ENCODE measurements around the gene IGFBP7.

Gene IGFBP7, protein sequence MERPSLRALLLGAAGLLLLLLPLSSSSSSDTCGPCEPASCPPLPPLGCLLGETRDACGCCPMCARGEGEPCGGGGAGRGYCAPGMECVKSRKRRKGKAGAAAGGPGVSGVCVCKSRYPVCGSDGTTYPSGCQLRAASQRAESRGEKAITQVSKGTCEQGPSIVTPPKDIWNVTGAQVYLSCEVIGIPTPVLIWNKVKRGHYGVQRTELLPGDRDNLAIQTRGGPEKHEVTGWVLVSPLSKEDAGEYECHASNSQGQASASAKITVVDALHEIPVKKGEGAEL

DNA sequence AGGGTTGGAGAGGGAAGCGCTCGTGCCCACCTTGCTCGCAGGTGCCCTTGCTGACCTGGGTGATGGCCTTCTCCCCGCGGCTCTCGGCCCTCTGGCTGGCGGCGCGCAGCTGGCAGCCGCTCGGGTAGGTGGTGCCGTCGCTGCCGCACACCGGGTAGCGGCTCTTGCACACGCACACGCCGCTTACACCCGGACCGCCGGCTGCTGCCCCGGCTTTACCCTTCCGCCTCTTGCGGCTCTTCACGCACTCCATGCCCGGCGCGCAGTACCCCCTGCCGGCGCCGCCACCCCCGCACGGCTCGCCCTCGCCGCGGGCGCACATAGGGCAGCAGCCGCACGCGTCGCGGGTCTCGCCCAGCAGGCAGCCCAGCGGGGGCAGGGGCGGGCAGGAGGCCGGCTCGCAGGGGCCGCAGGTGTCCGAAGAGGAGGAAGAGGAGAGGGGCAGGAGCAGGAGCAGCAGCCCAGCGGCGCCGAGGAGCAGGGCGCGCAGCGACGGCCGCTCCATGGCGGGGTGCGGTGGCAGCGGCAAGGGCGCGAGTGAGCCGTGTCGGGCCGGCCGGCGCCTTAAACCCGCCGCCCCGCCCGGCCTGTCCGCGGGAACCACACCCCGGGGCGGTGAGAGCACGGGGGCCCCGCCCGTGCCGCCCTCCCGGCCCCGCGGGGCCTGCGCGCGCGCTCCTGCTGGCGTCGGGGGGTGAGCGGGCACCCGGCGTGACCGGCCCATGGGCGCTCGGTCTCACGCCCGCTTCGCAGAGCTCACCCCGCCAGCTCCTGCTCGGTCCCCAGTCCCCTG lies at the start of gene IGFBP7:
Gene IGFBP7 (minus strand): TSS at position 539 of the 793 bp plus-strand sequence. CDS start 34 bp downstream, at position 505.
- peak in 11 of 56 donors; percentile 11 to 65 (median 42) for DNase-seq

DNA sequence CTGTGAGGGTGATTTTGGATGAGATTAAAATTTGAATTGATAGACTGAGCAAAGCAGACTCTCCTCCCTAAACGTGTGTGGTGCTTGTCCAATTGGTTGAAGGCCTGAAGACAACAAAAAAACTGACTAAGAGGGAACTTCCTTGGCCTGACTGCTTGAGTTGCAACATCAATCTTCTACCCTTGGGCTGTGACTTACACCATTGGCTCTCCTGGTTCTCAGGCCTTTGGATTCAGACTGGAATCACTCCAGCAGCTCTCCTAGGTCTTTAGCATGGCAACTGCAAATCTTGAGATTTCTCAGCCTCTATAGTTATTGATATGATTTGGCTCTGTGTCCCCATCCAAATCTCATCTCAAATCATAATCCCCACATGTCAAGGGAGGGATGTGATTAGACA lies 49.7 kb upstream of the IGFBP7 start:
- no peak for DNase-seq

- no peak for DNase-seq
These were observed 48.6 kb upstream of the IGFBP7 start for GRCh38 chr4:57158762-57159161.

- no peak for DNase-seq
These were observed 48.0 kb upstream of the IGFBP7 start for GRCh38 chr4:57158221-57158620.

DNA sequence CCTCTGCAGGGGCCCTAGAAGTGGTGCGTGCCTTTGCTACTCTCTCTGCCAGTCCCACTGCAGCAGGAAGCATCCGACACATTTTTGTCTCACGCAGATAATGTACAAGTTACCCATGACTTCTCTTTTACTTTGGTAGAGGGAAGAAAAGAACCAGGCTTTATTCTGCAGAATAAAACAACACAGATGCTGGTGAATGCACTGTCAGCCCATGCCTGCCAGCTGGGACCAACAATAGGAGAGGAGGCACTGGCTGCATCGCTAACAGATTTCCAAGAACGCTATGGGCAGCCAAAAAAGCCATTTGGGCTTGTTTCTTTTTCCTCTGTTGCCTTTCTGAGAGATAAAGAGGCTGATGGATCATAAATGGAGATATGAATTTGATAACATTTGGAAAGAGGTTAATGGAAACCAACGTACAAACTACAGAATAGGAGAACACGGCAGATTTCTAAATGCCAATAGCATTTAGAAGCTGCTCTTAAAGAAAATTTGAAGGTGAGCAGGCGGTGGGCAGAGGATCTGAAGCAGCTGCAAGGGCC lies 47.5 kb upstream of the IGFBP7 start:
- DNase-seq: peak in 2 of 56 donors; percentile 5 to 8

DNA sequence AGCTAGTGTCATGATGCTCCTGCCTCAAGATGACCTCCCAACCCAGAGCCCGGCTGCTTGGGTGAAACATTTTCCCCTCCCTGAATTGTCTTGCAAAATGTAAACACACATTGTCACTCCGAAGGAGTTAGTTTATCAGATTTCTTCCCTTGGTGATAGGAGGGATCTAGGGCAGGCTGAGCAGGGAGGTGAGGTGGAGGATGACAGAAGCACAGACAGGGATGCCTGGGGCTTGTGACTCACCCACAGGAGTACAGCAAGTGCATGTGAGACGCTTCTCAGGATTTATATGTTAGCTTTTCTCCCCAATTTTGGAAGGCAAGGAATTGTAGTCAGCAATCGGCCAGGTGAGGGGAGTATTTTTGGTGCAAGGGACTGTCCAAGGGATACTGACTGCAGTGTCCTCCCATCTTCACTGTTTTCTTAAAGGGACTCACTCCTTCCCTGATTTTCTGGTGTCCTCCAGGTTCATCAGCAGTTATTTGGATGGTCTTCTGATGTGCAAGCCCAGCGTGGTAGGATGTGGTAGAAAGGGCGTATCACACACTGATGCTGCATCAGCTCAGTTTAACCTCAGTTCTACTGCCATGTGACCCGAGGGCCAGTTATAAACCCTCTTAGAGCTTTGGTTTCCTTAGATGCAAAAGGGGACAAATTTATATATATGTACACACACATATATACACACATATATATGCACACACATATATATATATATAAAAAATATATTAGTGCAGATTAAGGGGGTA lies 46.2 kb upstream of the IGFBP7 start:
- DNase-seq: peak in 6 of 56 donors; percentile 12 to 35 (median 20)

DNA sequence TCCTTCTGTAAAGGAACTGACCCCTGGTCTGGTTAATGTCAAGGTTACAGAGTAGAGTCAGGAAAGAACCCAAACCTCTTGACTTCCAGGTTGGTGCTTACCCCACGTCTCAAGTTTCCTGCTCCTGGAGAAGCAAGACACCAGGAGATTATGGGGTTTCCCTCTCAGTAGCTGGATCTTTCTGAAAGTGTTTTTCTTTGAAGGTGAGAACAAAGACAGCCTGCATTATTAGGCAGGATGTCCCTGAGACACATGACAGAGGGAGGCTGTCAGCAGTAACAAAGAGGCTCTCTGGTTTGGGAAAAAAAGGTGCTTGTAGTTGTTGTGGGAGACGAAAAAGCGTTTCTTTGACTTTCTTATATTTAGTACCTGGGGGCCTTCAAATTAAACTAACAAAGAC lies 44.7 kb upstream of the IGFBP7 start:
- DNase-seq: no peak

DNA sequence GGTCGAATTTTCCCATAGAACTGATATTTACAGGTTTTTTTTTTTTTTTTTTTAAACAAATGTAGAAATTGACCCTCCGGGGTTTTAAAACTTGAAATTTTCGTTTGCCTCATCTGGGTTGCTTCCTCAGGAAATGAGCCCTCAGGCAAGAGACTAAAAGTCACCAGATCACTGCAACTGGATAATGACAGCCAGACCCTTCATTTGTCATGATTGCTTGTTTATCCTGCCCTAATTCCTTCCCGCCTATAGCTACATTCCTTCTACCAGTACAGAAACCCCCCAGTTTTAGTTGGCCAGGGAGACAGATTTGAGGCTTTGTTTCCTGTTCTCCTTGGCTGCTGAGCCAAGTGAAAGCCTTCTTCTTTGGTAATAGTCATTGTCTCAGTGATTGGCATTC lies 44.0 kb upstream of the IGFBP7 start:
- DNase-seq: no peak

DNA sequence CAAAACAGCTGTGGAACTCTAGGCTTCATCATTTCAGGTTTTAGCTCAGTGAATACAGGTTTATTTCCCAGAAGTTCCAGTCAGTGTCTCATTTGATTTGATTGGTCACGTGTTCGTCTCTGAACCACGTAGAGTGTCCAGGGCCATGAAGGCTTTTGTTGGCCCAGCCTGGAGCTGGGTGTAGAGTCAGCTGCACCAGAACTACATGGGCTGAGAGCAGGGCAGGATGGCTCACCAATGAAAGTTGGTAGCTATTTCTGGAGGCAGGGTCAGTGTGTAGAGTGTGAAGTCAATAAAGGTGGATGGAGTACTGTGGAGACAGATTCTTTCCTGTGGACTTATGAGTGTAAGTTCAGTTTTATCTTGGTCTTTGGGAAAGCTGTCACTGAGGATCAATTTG lies 43.0 kb upstream of the IGFBP7 start:
- no peak for DNase-seq

DNA sequence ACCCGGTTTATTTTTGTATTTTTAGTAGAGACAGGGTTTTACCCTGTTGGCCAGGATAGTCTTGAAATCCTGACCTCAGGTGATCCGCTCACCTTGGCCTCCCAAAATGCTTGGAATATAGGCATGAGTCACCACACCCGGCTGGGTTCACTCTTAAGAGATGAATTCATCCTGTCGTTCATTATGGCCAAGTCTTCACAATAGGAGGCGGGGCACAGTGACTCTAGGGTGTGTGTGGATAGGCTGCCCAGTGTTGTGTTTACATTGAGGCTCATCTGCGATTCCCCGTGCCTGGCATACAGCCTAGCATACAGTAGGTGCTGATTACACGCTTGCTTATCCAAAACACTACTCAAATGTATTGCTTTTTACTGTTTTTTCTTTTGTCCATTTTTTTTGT lies 41.3 kb upstream of the IGFBP7 start:
- DNase-seq: no peak

DNA sequence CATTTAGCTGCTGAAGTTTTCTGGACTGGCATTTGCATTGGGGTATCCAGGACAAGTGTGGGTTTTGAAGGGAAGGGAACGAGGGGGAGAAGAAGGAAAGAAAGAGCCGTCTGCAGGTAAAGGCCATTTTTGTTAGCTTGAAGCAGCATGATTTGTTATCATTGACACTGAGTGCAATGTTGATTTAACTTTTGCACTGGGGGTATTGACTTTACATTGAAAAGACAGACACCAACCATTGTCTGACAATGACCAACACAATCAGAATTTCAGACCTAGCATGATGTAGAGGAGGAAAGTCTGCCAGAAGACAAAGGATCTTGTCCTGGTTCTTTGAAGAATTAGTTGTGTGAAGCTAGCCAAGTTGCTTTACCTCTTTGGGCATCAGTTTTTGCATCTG lies 39.6 kb upstream of the IGFBP7 start:
- DNase-seq: no peak

DNA sequence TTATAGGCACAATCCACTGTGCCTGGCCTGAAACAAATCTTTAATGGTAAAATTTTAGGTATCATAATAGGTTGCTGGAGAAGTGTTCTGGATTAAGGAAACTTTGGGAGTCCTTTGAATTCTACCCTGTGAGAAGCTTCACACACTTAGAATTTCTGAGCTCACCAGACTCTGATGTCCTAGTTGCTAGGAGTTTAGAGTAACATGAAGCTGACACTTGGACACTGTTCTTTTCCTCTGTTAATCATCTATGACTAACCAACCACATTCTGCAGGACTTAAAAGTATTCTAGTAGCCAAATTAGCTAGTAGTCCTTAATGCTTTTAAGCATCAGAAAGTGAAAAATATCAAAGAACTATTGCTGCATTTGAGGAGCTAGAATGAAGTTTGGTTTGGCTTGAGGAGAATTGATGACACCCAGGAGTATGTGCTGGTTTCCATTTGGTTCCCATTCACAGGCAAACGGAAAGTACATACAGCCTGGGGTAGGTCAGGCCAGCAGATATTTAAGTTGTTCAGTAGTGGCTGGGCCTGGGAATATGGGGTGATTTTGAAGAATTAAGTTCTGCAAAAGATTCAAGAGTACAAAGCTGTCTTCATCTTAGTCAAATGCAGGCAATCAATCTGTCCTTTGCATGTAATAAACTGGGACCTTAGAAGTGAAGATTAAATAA lies 38.8 kb upstream of the IGFBP7 start:
- DNase-seq: no peak

DNA sequence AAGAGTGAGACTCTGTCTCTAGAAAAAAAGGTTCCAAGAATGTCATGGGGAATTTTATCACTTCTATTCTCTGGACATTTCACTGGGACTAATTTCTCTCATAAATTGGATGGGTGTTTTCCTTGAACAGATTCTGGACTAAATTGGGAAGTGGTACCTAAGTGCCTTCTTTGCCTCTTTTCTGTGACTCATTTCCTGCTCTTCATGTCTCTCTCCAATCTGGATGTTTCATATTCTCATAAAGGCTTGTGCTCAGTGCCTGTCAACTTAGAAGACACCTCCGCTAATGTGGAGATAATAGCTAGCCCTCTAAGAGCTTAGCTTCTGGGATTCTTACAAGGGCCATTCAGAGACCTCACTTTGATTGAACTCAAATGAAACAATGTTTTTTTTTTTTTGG lies 38.0 kb upstream of the IGFBP7 start:
- DNase-seq: no peak

- DNase-seq: peak in 7 of 56 donors; percentile 10 to 42 (median 17)
These were observed 37.3 kb upstream of the IGFBP7 start for GRCh38 chr4:57147335-57148060.

DNA sequence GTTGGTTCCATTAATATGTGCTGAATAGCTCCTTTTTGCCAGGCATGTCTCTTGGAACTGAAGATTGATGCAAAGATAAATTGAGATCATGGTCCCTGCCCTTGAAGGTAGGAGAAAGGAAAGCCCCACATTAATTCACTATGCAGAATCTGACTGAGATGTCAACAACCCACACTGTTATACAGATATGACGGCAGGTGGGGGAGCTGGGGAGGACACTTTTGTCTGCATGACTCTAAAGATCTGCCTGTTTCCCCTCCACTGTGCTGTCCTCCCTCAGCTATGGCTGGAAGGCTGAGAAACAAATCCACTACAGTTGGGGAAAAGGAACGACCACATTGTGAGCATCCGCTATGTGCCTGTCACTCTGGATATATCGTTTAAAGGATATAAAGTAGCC lies 36.3 kb upstream of the IGFBP7 start:
- no peak for DNase-seq

DNA sequence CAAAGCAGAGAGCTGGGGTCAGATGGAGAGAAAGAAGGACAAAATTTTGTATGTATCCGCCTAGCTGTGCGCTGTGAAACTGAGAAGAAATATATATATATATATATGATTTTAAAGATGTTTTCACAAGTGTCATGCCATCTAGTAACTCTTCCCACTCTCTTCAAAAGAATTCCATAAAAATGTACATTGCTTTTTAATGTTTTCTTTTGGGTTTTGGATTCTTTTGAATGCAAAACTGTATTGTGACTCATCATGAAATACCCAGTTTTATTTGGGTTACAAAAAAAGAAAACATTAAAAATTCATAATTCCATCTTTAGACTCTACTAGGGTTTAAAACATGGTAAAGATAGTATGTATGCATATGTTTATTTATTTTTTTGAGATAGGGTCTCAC lies 34.3 kb upstream of the IGFBP7 start:
- DNase-seq: no peak

DNA sequence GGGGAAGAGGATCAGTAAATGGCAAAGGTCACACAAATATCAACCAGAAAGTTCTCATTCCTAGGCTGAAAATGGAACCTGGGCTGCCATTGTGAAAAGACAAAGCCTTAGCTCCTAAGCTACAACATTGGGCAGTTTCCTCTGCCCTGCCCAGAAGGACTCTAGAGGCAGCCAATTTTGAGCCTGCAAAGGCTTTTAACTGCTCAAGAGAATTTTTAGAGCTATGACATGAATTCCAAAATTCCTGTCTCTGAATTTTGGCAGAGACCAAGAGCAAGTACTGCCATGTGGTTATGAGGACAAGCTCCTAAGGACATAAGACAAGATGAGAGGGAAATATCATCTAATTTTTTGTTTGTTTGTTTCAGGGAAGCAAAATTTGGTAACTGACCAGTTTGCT lies 29.6 kb upstream of the IGFBP7 start:
- no peak for DNase-seq

DNA sequence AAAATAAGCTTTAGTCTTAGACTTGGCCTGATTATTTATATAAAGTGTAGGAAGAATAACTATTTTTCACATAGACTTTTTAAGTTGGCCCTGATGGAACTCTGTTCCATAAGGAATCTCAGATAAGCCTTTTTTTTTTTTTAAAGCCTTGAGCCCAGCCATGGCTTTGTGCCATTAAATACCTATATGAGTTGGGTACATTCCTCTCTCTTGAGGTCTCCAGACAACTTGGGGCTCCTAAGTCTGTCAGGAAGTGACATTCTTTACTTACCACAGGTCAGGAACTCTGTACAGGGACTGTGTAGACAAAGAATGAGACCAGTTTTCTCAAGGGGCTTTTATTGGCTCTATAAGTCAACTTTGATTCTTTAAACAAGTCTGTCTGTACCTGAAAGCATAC lies 27.1 kb upstream of the IGFBP7 start:
- DNase-seq: no peak

DNA sequence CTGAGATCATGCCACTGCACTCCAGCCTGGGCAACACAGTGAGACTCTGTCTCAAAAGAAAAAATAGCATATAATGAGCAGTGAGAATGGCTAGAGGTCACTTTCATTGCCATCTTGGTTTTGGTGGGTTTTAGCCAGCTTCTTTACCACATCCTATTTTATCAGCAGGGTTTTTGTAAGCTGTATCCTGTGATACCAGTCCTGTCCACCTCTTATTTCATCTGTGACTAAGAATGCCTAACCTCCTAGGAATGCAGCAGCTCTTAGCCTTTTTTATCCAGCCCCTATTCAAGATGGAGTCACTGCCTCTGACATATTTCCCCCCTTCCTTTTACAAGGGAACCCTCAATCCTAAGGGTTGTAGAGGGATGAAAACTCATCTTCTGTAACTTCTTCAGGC lies 26.1 kb upstream of the IGFBP7 start:
- no peak for DNase-seq

DNA sequence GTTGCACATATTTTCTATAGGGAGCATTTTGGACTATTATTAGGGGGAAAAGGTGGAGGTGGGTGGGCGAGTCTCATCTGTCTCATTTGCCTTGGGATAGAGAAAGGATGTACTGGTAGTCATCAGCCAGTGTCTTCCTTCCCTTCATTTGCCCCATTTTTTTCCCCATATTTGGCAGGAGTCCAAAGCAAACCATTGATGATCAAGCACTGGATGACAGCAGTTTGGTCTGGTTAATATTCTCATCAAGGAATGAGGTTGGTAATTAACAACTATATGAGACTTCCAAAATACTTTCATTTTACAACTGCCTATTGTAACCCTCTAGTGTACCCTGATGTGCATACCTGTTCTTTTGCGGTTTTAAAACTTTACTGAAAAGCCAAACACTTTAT lies 22.6 kb upstream of the IGFBP7 start:
- DNase-seq: no peak
